GM12878 (cell line): ENCODE data around the gene AGXT. TPM values are rescaled to one million over a fixed set of nuclear protein-coding genes. Genes with fewer than 3 reads are reported as not detected.

ENCODE experiments used
- ATAC-seq: fragments of 200-7000 bp; cut with Tn5 transposase; 3 replicates; pipeline ENCODE4 v1.9.1; 2020; ENCODE audit warnings: mild to moderate bottlenecking, moderate library complexity
- BruUV-seq: library from RNA; stranded (reverse); fragments of 400-500 nt; replicated peaks from 2 replicates; lab custom pipeline; 2021; lab: Mats Ljungman, UMichigan
- CTCF ChIA-PET: fragments of 300-600 bp; sonication (Branson Sonifier 250); formaldehyde crosslinking; extraction: SDS; loops from one replicate; lab custom pipeline; 2021; ENCODE audit warnings: inconsistent platforms; lab: Yijun Ruan, JAX
- POLR2A ChIA-PET: fragments of 350-600 bp; formaldehyde crosslinking; extraction: SDS; loops from one replicate; lab custom pipeline; 2021; ENCODE audit warnings: inconsistent platforms; lab: Charles Lee
- RAD21 ChIA-PET: fragments of 300-600 bp; sonication (Branson Sonifier 250); formaldehyde crosslinking; loops from one replicate; lab custom pipeline; 2023; ENCODE audit warnings: antibody characterized with exemption; ENCODE audit not compliant: unreplicated experiment; lab: Charles Lee
- SMC1A ChIA-PET: fragments of 300-600 bp; sonication (Branson Sonifier 250); formaldehyde crosslinking; loops from one replicate; lab custom pipeline; 2023; ENCODE audit not compliant: unreplicated experiment, uncharacterized antibody; lab: Charles Lee
- DNase-seq: peaks from one replicate; pipeline ENCODE4 v3.0.0-alpha.2; 2011; ENCODE audit warnings: low read depth, low spot score
- FAIRE-seq: peaks from 3 replicates; lab custom pipeline; 2011; peaks lifted over from hg19 to GRCh38; lab: Jason Lieb, UNC
- H2AFZ ChIP-seq: 2 replicates; pipeline ENCODE4 v1.6.0; 2011; ENCODE audit warnings: low read depth, low read length, control low read depth; ENCODE audit not compliant: control insufficient read depth
- H3K27ac ChIP-seq: 2 replicates; pipeline ENCODE4 v1.5.1; 2011; ENCODE audit warnings: control low read depth; ENCODE audit not compliant: control insufficient read depth, insufficient read depth
- H3K27me3 ChIP-seq, 2 experiments: replicated peaks in 1 of 2; 2 replicates each; pipeline versions ENCODE4 v1.6.0 to v1.6.1; 2011; ENCODE audit warnings: low read length in 1 of 2; ENCODE audit not compliant: control insufficient read depth in 2 of 2, insufficient read depth in 2 of 2
- H3K36me3 ChIP-seq, 2 experiments: 2 replicates each; pipeline ENCODE4 v1.5.1; 2011; ENCODE audit warnings: low read length in 1 of 2; ENCODE audit not compliant: control insufficient read depth in 2 of 2, insufficient read depth in 2 of 2
- H3K4me1 ChIP-seq: 2 replicates; pipeline ENCODE4 v1.6.1; 2011; ENCODE audit warnings: mild to moderate bottlenecking, low read length, moderate library complexity, mixed read lengths; ENCODE audit not compliant: control insufficient read depth, insufficient read depth
- H3K4me2 ChIP-seq: 2 replicates; pipeline ENCODE4 v1.6.0; 2011; ENCODE audit warnings: control low read depth; ENCODE audit not compliant: control insufficient read depth, insufficient read depth
- H3K4me3 ChIP-seq: fragments of 200-600 bp; sonication (generic); 2 replicates; pipeline ENCODE4 v1.5.1; 2016
- H3K79me2 ChIP-seq: 2 replicates; pipeline ENCODE4 v1.6.0; 2011; ENCODE audit warnings: low read length; ENCODE audit not compliant: control insufficient read depth, insufficient read depth
- H3K9ac ChIP-seq: 2 replicates; pipeline ENCODE4 v1.8.0; 2011; ENCODE audit warnings: low read length, control low read depth, mixed read lengths; ENCODE audit not compliant: control insufficient read depth, insufficient read depth
- H3K9me3 ChIP-seq: replicated peaks from 3 replicates; pipeline ENCODE4 v1.5.1; 2011; ENCODE audit warnings: mild to moderate bottlenecking, low read length; ENCODE audit not compliant: control insufficient read depth, insufficient read depth
- H4K20me1 ChIP-seq: 2 replicates; pipeline ENCODE4 v1.6.0; 2011; ENCODE audit not compliant: control insufficient read depth, insufficient read depth
- CHD1 ChIP-seq: IDR thresholded peaks from 2 replicates; pipeline ENCODE4 v1.6.1; 2012; ENCODE audit warnings: low read depth, low read length, improper control_type of control experiment
- CREB1 ChIP-seq: IDR thresholded peaks from 2 replicates; pipeline ENCODE4 v1.6.1; 2012; ENCODE audit warnings: low read depth, mild to moderate bottlenecking, inconsistent platforms
- E2F4 ChIP-seq: IDR thresholded peaks from 2 replicates; pipeline ENCODE4 v1.6.1; 2012; ENCODE audit warnings: low read depth, low read length, improper control_type of control experiment
- E4F1 ChIP-seq: fragments of 450-650 bp; IDR thresholded peaks from 2 replicates; pipeline ENCODE4 v1.6.1; 2018; ENCODE audit warnings: borderline replicate concordance, mild to moderate bottlenecking; ENCODE audit not compliant: partially characterized antibody
- ESRRA ChIP-seq: IDR thresholded peaks from 2 replicates; pipeline ENCODE4 v1.6.1; 2012; ENCODE audit warnings: mild to moderate bottlenecking, low read length, improper control_type of control experiment
- GABPA ChIP-seq: IDR thresholded peaks from 2 replicates; pipeline ENCODE4 v1.6.1; 2014; ENCODE audit warnings: antibody characterized with exemption, low read depth, mild to moderate bottlenecking, inconsistent platforms
- MYB ChIP-seq: fragments of 150-350 bp; IDR thresholded peaks from 2 replicates; pipeline ENCODE4 v1.6.1; 2014; ENCODE audit warnings: mild to moderate bottlenecking, low read depth, low read length, borderline replicate concordance
- RAD21 ChIP-seq: IDR thresholded peaks from 2 replicates; pipeline ENCODE4 v1.6.1; 2011; ENCODE audit warnings: mild to moderate bottlenecking, low read depth, low read length, moderate library complexity; ENCODE audit not compliant: insufficient read depth
- SRF ChIP-seq, 2 experiments: IDR thresholded peaks; 2 replicates each; pipeline ENCODE4 v1.6.1; 2011; ENCODE audit warnings: low read depth in 2 of 2, low read length in 2 of 2, mild to moderate bottlenecking in 1 of 2, moderate library complexity in 1 of 2
- STAT1 ChIP-seq: fragments of 450-650 bp; conservative IDR thresholded peaks from 2 replicates; pipeline ENCODE4 v1.6.1; 2014; ENCODE audit warnings: antibody characterized with exemption, mild to moderate bottlenecking
- TARDBP ChIP-seq: IDR thresholded peaks from 2 replicates; pipeline ENCODE4 v1.6.1; 2016; ENCODE audit warnings: borderline replicate concordance
- TCF3 ChIP-seq: IDR thresholded peaks from 2 replicates; pipeline ENCODE4 v1.6.1; 2012; ENCODE audit warnings: low read depth, mild to moderate bottlenecking, low read length, borderline replicate concordance; ENCODE audit not compliant: insufficient read depth
- TCF7 ChIP-seq: IDR thresholded peaks from 2 replicates; pipeline ENCODE4 v1.6.1; 2014; ENCODE audit warnings: antibody characterized with exemption, borderline replicate concordance
- YBX1 ChIP-seq: fragments of 450-650 bp; IDR thresholded peaks from 2 replicates; pipeline ENCODE4 v1.6.1; 2016; ENCODE audit warnings: antibody characterized with exemption
- WGBS: methylation state at CpG from one replicate; pipeline ENCODE4 v1.1.6; 2016; ENCODE audit warnings: low lambda C conversion rate; ENCODE audit not compliant: insufficient replicate concordance, insufficient coverage; ENCODE audit errors: missing lambda C conversion rate; 5-methylcytosine and 5-hydroxymethylcytosine counted together
- in situ Hi-C: fragments of 300-500 bp; cut with MboI; formaldehyde crosslinking; loops from 9 replicates; pipeline ENCODE4 v1.14.3; 2018; ENCODE audit warnings: mixed read lengths
- intact Hi-C: fragments of 100-400 bp; cut with micrococcal nuclease; formaldehyde crosslinking; loops from one replicate; pipeline ENCODE4 v1.14.2; 2022; ENCODE audit not compliant: unreplicated experiment
- polyA plus RNA-seq, 11 experiments: library from polyadenylated mRNA; depleted of rRNA in 4 of 11; unstranded in 6 of 11; stranded (reverse) in 5 of 11; fragments of >200 nt; fragmentation: Nextera tagmentation in 4 of 11; fragmentation: Illumina TruSeq in 1 of 11; extraction: Ambion mirVana in 4 of 11; extraction: Trizol in 1 of 11; gene quantifications; 1 replicate in 1 of 11; 2 replicates in 10 of 11; pipeline versions ENCODE4 v1.2.1 to v1.2.3, GENCODE V29; 2011 to 2016; ENCODE audit warnings: inconsistent platforms in 2 of 11, missing spikeins in 2 of 11, low read depth in 1 of 11
- total RNA-seq, 4 experiments: library from RNA; depleted of rRNA in 3 of 4; stranded (reverse); fragments of >200 nt in 3 of 4; fragmentation: Illumina TruSeq in 1 of 4; extraction: Trizol in 1 of 4; gene quantifications; 2 replicates each; pipeline versions ENCODE4 v1.2.1 to v1.2.3, GENCODE V29; 2013 to 2021

AGXT gene
- total and polyA plus RNA-seq, 10 of the 15 experiments (the other 5 are each of a cell fraction or from before 2014, with no cell fraction given) = 0.18 TPM; not detected in 9

GRCh38 chr2:240917009-240917683 is 48.5 kb downstream of the AGXT start (continued):
- TF ChIP-seq SRF (IDR thresholded peaks at IDR 0.05; ENCODE audit: low read depth in 2 of 2, low read length in 2 of 2) (no peak), CHD1 (no peak), E4F1 (no peak), YBX1 (no peak), RAD21 (no peak), TARDBP (no peak), STAT1 (no peak), TCF7 (no peak)
- TF ChIP-seq, all 136 proteins: peak for 0

GRCh38 chr2:240917684-240918257 is 49.1 kb downstream of the AGXT start:
- TF ChIP-seq MYB (no peak), ESRRA (no peak), GABPA (no peak), E2F4 (no peak), CHD1 (no peak), CREB1 (no peak), TCF3 (no peak)
- TF ChIP-seq, all 136 proteins: peak for 0
- SMC1A ChIA-PET = no interaction called here
- no peak overlapping the region for H3K9ac ChIP-seq
- BruUV-seq = no TSS peak
- H3K27me3 ChIP-seq = peaks cover 0 to 2% of the 10 kb centered on the region in 2 experiments
- H3K36me3 ChIP-seq = no peaks in the 10 kb centered on the region
- POLR2A ChIA-PET = no interaction called here
- ATAC-seq (no peak), FAIRE-seq (no peak), DNase-seq (no peak)
- no peaks in the 10 kb centered on the region for H3K4me1 ChIP-seq
- H3K9me3 ChIP-seq = no peaks in the 10 kb centered on the region
- no peak overlapping the region for H3K4me2 ChIP-seq
- CTCF ChIA-PET = no interaction called here
- H3K79me2 ChIP-seq = no peaks in the 10 kb centered on the region
- WGBS = 37% methylated on average over 10 of the region's 10 CpGs
- no peak overlapping the region for H2AFZ ChIP-seq
- H3K27ac ChIP-seq = no peak overlapping the region
- RAD21 ChIA-PET = no interaction called here
- in situ Hi-C loops = no loop called here
- H3K4me3 ChIP-seq = no peak overlapping the region
- intact Hi-C loops = no loop called here
- H4K20me1 ChIP-seq = no peaks in the 10 kb centered on the region
